A549 (cell line): Measurements from ENCODE around the gene GMDS. TPM values are rescaled to one million over a fixed set of nuclear protein-coding genes. Genes with fewer than 3 reads are reported as not detected.

Experiments
- ATAC-seq, 2 experiments: fragments of 200-7000 bp in 1 of 2; fragments of >200 bp in 1 of 2; cut with Nextera tagmentation in 1 of 2; cut with Tn5 transposase in 1 of 2; 3 replicates each; pipeline versions ENCODE4 v1.8.0 to v1.9.1; 2018 to 2020; ENCODE audit warnings: mild to moderate bottlenecking in 1 of 2, moderate library complexity in 1 of 2
- CTCF ChIA-PET: fragments of 300-600 bp; sonication (Branson Sonifier 250); formaldehyde crosslinking; extraction: SDS; loops from one replicate; lab custom pipeline; 2021; ENCODE audit warnings: antibody characterized with exemption, inconsistent platforms; lab: Yijun Ruan, JAX
- POLR2A ChIA-PET: fragments of 350-600 bp; formaldehyde crosslinking; extraction: SDS; loops from one replicate; lab custom pipeline; 2021; ENCODE audit warnings: antibody characterized with exemption, inconsistent platforms; lab: Yijun Ruan, JAX
- DNase-seq, 2 experiments: peaks; one replicate each; pipeline versions ENCODE4 v3.0.0 to v3.0.0-alpha.2; 2011 to 2016; ENCODE audit warnings: low read depth in 1 of 2, low spot score in 1 of 2
- FAIRE-seq: peaks from 2 replicates; lab custom pipeline; 2011; peaks lifted over from hg19 to GRCh38; lab: Jason Lieb, UNC
- H3K27ac ChIP-seq, 2 experiments: fragments of >200 bp; sonication (Bioruptor Twin); formaldehyde crosslinking; 3 replicates each; pipeline ENCODE4 v1.5.1; 2016 to 2017
- H3K4me1 ChIP-seq: fragments of >200 bp; sonication (Bioruptor Twin); formaldehyde crosslinking; 3 replicates; pipeline ENCODE4 v1.6.1; 2016
- H3K4me2 ChIP-seq: fragments of >200 bp; sonication (Bioruptor Twin); formaldehyde crosslinking; 3 replicates; pipeline ENCODE4 v1.6.1; 2016
- H3K4me3 ChIP-seq: fragments of >200 bp; sonication (Bioruptor Twin); formaldehyde crosslinking; 3 replicates; pipeline ENCODE4 v1.5.1; 2016
- H3K9me3 ChIP-seq: fragments of >200 bp; sonication (Bioruptor Twin); formaldehyde crosslinking; 3 replicates; pipeline ENCODE4 v1.6.1; 2016
- CEBPB ChIP-seq, 2 experiments: fragments of >200 bp in 1 of 2; sonication (Bioruptor Twin) in 1 of 2; formaldehyde crosslinking in 1 of 2; IDR thresholded peaks; 2 replicates each; pipeline ENCODE4 v1.6.1; 2012 to 2016
- CHD2 ChIP-seq: fragments of 150-350 bp; IDR thresholded peaks from 2 replicates; pipeline ENCODE4 v1.6.1; 2014; ENCODE audit warnings: low read length; ENCODE audit not compliant: partially characterized antibody
- EHMT2 ChIP-seq: fragments of 200-600 bp; sonication (generic); IDR thresholded peaks from 2 replicates; pipeline ENCODE4 v1.6.1; 2016; ENCODE audit warnings: antibody characterized with exemption, low read depth, mild to moderate bottlenecking, moderate library complexity
- HDAC2 ChIP-seq: fragments of 200-600 bp; sonication (generic); IDR thresholded peaks from 2 replicates; pipeline ENCODE4 v1.6.1; 2016
- HOXA7 ChIP-seq: fragments of 250-450 bp; sonication (Bioruptor Pico); IDR thresholded peaks from 2 replicates; pipeline ENCODE4 v1.5.0; 2020; ENCODE audit warnings: mild to moderate bottlenecking, moderate library complexity
- JUNB ChIP-seq: fragments of >200 bp; sonication (Bioruptor Twin); formaldehyde crosslinking; IDR thresholded peaks from 2 replicates; pipeline ENCODE4 v1.6.1; 2016
- KDM1A ChIP-seq: fragments of 200-600 bp; sonication (generic); IDR thresholded peaks from 2 replicates; pipeline ENCODE4 v1.6.1; 2016; ENCODE audit warnings: low read depth, mild to moderate bottlenecking
- MAFK ChIP-seq: fragments of 450-650 bp; IDR thresholded peaks from 2 replicates; pipeline ENCODE4 v1.6.1; 2014; ENCODE audit not compliant: partially characterized antibody
- PHF8 ChIP-seq: fragments of 200-600 bp; sonication (generic); IDR thresholded peaks from 2 replicates; pipeline ENCODE4 v1.6.1; 2016; ENCODE audit warnings: low read depth, mild to moderate bottlenecking, antibody characterized with exemption, moderate library complexity, borderline replicate concordance
- RARB ChIP-seq: fragments of 250-450 bp; sonication (Bioruptor Pico); IDR thresholded peaks from 2 replicates; pipeline ENCODE4 v1.8.0; 2021; ENCODE audit warnings: mild to moderate bottlenecking, moderate library complexity
- RNF2 ChIP-seq: fragments of 200-600 bp; sonication (generic); IDR thresholded peaks from 2 replicates; pipeline ENCODE4 v1.6.1; 2016; ENCODE audit warnings: low read depth, mild to moderate bottlenecking, antibody characterized with exemption, moderate library complexity, borderline replicate concordance
- SMC3 ChIP-seq: fragments of >200 bp; sonication (Bioruptor Twin); formaldehyde crosslinking; IDR thresholded peaks from 3 replicates; pipeline ENCODE4 v1.6.1; 2018; ENCODE audit warnings: inconsistent platforms
- ZC3H11A ChIP-seq: fragments of 450-650 bp; IDR thresholded peaks from 2 replicates; pipeline ENCODE4 v1.6.1; 2014; ENCODE audit warnings: antibody characterized with exemption, mild to moderate bottlenecking
- ZNF302 ChIP-seq: fragments of 250-450 bp; sonication (Bioruptor Pico); IDR thresholded peaks from 2 replicates; pipeline ENCODE4 v1.9.0; 2021; ENCODE audit warnings: inconsistent platforms, mild to moderate bottlenecking, moderate library complexity
- ZSCAN20 ChIP-seq: fragments of 250-450 bp; sonication (Bioruptor Pico); IDR thresholded peaks from 2 replicates; pipeline ENCODE4 v1.8.0; 2022; ENCODE audit warnings: mild to moderate bottlenecking, moderate library complexity
- WGBS: methylation state at CpG from one replicate; pipeline ENCODE4 v1.1.6; 2017; ENCODE audit errors: missing lambda C conversion rate; 5-methylcytosine and 5-hydroxymethylcytosine counted together
- polyA plus RNA-seq, 4 experiments: library from polyadenylated mRNA; depleted of rRNA in 3 of 4; stranded (reverse); fragments of >200 nt; fragmentation: RNase III in 1 of 4; extraction: RNeasy Plus Mini Kit Qiagen cat#74134 plus additional on column Dnase treatment in 1 of 4; gene quantifications; 2 replicates in 3 of 4; 3 replicates in 1 of 4; pipeline ENCODE4 v1.2.3, GENCODE V29; 2011 to 2017
- TF ChIP-seq, protein P1 (sequence below): IDR thresholded peaks from 2 replicates; pipeline ENCODE4 v1.6.1; 2012
- TF ChIP-seq, protein P2 (sequence below): fragments of 450-650 bp; IDR thresholded peaks from 2 replicates; pipeline ENCODE4 v1.6.1; 2014; ENCODE audit warnings: antibody characterized with exemption
- TF ChIP-seq, protein P3 (sequence below): IDR thresholded peaks from 2 replicates; pipeline ENCODE4 v1.6.1; 2012
- TF ChIP-seq, protein P4 (sequence below): fragments of 250-450 bp; sonication (Bioruptor Pico); IDR thresholded peaks from 2 replicates; pipeline ENCODE4 v1.5.0; 2020; ENCODE audit warnings: low read depth, mild to moderate bottlenecking, moderate library complexity
- TF ChIP-seq, protein P5 (sequence below): fragments of 150-350 bp; IDR thresholded peaks from 2 replicates; pipeline ENCODE4 v1.6.1; 2014; ENCODE audit warnings: low read depth, mild to moderate bottlenecking, low read length
- TF ChIP-seq, protein P6 (sequence below): IDR thresholded peaks from 2 replicates; pipeline ENCODE4 v1.6.1; 2012; ENCODE audit warnings: low read depth, borderline replicate concordance

Gene GMDS
- polyA plus RNA-seq, 2 of the 4 experiments (the other 2 are of a cell fraction) = 9.9 to 12.4 TPM

DNA sequence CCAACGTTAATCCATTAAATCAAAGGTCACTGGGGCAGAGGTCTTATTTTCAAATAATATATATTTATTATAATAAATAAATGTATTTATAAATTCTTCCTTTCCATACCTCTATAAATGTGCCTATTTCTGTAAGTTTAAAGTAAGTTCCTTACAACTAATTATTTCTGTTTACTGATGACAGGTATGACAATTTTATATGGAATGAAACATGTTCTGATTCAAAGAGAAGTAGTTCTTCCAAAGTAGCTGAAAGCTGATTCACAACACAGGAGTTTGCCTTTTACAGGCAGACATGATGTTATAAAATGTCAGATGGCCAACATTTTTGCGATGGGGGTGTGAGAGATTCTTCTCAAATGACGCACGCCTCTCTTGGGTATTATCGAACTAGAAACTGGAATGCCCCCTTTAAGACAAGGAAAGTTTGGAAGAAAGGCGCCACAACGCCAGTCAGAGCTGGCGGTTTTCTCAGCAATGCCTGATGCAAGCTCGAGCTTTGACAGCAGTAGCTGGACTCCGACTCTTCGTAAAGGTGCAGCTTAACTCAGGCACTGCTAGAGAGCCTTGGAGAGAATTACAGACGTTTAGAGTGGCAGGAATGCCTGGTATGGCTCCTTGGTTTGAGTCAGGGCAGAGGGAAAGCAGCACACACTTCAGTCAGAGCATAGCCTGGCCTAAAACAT lies 543.6 kb downstream of the GMDS start:
- no peak overlapping the region for H3K4me2 ChIP-seq
- CTCF ChIA-PET = interaction anchor here (0.6 to 1.9 kb wide), 2 partner anchors 15 to 435 kb away, joined by 3 to 5 read pairs; no protein-coding TSS in a partner anchor

DNA sequence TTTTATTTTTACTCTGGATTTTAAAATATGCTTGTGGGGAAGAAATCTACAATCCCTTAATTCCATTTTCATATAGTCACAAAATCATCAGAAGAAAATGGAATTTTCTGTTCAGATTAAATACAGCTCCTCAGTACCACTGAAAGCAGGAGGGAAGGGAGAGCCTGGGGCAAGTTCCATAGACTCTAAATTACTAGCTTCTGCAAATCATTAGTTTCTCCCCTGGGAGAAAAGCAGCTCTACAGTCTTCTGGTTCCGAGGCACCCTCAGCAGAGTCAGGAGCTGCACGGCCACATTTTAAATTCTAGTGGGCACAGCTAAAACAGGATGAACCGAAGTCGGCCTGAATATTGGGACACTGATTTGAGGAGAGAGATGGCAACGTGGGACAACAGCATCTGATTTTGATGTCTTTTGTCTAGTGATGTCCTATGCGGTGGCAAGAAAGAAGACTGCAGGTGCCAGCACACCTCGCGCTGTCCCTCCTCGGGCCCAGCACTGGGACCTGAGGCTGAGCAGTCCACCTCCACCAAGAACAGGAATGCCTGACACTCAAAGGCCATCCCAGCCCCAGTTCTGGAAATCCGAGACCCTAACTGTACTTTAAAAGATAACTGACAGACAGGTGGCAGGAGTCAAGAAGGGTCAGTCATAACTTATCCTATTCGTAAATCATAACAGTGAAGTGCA lies 545.0 kb downstream of the GMDS start:
- Histone ChIP-seq H3K4me1 (no peaks in the 10 kb centered on the region), H3K27ac (no peak overlapping the region), H3K4me3 (no peak overlapping the region), H3K4me2 (no peak overlapping the region), H3K9me3 (no peaks in the 10 kb centered on the region)
- POLR2A ChIA-PET = no interaction called here
- CTCF ChIA-PET = no interaction called here
- FAIRE-seq (no peak), DNase-seq (no peak), ATAC-seq (no peak)
- 83% methylated on average over 11 of the region's 11 CpGs for WGBS
- TF ChIP-seq SMC3 (no peak), EHMT2 (no peak), CHD2 (no peak), CEBPB (IDR thresholded peaks at IDR 0.05) (no peak), ZSCAN20 (CRISPR knock-in tag) (no peak), KDM1A (no peak), RNF2 (no peak)
- TF ChIP-seq, protein P1, sequence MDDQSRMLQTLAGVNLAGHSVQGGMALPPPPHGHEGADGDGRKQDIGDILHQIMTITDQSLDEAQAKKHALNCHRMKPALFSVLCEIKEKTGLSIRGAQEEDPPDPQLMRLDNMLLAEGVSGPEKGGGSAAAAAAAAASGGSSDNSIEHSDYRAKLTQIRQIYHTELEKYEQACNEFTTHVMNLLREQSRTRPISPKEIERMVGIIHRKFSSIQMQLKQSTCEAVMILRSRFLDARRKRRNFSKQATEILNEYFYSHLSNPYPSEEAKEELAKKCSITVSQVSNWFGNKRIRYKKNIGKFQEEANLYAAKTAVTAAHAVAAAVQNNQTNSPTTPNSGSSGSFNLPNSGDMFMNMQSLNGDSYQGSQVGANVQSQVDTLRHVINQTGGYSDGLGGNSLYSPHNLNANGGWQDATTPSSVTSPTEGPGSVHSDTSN = no peak

More for the DNA sequence above, 543.6 kb downstream of the GMDS start:
- no peaks in the 10 kb centered on the region for H3K9me3 ChIP-seq
- POLR2A ChIA-PET = no interaction called here
- no peak overlapping the region for H3K4me3 ChIP-seq
- TF ChIP-seq, protein P2, sequence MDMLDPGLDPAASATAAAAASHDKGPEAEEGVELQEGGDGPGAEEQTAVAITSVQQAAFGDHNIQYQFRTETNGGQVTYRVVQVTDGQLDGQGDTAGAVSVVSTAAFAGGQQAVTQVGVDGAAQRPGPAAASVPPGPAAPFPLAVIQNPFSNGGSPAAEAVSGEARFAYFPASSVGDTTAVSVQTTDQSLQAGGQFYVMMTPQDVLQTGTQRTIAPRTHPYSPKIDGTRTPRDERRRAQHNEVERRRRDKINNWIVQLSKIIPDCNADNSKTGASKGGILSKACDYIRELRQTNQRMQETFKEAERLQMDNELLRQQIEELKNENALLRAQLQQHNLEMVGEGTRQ = no peak
- TF ChIP-seq, protein P3, sequence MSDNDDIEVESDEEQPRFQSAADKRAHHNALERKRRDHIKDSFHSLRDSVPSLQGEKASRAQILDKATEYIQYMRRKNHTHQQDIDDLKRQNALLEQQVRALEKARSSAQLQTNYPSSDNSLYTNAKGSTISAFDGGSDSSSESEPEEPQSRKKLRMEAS = no peak
- no peak for TF ChIP-seq HOXA7
- TF ChIP-seq MAFK = no peak
- TF ChIP-seq, protein P4, sequence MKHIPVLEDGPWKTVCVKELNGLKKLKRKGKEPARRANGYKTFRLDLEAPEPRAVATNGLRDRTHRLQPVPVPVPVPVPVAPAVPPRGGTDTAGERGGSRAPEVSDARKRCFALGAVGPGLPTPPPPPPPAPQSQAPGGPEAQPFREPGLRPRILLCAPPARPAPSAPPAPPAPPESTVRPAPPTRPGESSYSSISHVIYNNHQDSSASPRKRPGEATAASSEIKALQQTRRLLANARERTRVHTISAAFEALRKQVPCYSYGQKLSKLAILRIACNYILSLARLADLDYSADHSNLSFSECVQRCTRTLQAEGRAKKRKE = no peak
- no peak for TF ChIP-seq SMC3
- no peak for TF ChIP-seq ZC3H11A
- TF ChIP-seq PHF8 = no peak
- no peak for TF ChIP-seq ZNF302
- TF ChIP-seq HDAC2 = no peak
- TF ChIP-seq JUNB = no peak
- TF ChIP-seq RARB = no peak
- TF ChIP-seq, protein P5, sequence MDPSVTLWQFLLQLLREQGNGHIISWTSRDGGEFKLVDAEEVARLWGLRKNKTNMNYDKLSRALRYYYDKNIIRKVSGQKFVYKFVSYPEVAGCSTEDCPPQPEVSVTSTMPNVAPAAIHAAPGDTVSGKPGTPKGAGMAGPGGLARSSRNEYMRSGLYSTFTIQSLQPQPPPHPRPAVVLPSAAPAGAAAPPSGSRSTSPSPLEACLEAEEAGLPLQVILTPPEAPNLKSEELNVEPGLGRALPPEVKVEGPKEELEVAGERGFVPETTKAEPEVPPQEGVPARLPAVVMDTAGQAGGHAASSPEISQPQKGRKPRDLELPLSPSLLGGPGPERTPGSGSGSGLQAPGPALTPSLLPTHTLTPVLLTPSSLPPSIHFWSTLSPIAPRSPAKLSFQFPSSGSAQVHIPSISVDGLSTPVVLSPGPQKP = no peak
- TF ChIP-seq, protein P6, sequence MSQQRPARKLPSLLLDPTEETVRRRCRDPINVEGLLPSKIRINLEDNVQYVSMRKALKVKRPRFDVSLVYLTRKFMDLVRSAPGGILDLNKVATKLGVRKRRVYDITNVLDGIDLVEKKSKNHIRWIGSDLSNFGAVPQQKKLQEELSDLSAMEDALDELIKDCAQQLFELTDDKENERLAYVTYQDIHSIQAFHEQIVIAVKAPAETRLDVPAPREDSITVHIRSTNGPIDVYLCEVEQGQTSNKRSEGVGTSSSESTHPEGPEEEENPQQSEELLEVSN = no peak
- WGBS = 67% methylated on average over 12 of the region's 12 CpGs
- no peak for DNase-seq
- ATAC-seq = no peak
- H3K4me1 ChIP-seq = no peaks in the 10 kb centered on the region
- H3K27ac ChIP-seq = no peak overlapping the region
- FAIRE-seq = no peak
